HS-27A (cell line): Measurements from ENCODE around the gene MS4A6E.
"Not testable (repeated sequence)": the region's sequence is repeated elsewhere in the genome, so short reads cannot be mapped to it uniquely, and the experiment has no call there.

ENCODE experiments used
- DNase-seq: peaks from one replicate; pipeline ENCODE4 v3.0.0-alpha.2; 2012; ENCODE audit warnings: low read depth, missing footprints

MS4A6E gene

DNA sequence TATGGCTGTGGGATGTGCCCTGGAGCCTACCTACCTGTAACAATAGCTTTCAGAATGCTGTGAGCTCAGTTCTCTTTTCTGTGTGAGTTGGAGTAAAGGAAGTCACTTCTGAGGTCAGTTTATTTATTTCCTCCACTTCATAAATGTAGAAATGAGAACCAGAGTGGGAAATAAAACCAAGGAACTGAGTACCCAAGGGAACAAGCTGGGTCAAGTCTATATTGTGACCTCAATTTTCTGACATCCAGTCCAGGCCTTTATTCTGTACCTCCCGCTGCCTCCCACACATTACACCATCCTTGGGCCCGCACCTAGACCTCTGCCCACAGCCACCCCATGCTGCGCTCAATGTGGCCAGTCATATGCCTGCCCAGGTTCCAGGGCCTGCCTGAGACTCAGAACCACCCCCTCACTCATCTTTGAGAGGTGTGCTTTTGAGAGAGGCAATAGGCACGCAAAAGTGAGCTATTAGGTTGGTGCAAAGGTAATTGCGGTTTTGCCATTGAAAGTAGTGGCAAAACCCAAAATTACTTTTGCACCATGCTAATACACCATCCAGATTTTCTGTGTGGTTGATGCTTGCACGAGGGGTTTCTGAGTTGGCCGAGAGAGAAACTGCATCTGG is 9.8 kb downstream of the MS4A6E start:
- DNase-seq = no peak

- no peak for DNase-seq
Measured at GRCh38 chr11:60338053-60338452, 11.0 kb downstream of the MS4A6E start.

DNA sequence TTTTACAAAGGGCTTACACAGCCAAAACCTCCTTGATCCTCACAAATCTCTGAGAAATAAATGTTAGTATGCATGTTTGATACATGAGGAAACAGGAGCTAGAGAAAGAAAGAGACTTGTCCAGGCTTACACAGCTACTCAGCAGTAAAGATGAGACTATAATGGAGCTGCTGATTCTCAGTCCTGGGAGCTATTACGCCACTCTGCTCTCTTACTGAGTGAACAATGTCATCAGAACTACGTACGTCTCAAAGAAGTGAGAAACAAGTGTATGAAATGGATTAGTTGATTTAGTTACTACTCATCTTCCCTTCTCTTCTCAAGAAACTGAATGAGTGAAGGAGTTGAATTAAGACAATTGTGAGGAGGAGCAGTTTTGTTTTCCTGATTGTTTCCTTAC is 12.3 kb downstream of the MS4A6E start:
- DNase-seq = no peak

GRCh38 chr11:60343094-60343704 is 16.1 kb downstream of the MS4A6E start:
- DNase-seq = no peak

GRCh38 chr11:60344146-60344545 is 17.1 kb downstream of the MS4A6E start:
- no peak for DNase-seq

DNA sequence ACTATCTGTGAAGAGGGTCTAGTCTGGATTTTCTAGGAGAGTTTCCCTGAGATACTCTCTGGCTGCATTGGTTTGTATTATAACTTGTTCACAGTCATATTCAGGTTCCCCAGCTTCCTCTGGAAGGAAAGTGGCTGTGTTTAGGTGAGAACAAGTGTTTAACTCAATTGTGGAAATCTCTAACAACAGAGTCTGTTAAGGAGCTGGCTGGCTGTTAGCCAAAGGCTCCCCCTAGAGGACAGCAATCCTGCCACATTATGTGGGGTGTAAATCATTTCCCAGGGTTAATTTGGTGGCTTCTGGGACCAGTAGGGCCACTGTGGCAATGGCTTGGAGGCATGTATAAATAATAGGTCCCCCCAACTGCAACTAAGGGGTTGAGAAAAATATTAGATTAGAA is 18.4 kb downstream of the MS4A6E start:
- no peak for DNase-seq

DNA sequence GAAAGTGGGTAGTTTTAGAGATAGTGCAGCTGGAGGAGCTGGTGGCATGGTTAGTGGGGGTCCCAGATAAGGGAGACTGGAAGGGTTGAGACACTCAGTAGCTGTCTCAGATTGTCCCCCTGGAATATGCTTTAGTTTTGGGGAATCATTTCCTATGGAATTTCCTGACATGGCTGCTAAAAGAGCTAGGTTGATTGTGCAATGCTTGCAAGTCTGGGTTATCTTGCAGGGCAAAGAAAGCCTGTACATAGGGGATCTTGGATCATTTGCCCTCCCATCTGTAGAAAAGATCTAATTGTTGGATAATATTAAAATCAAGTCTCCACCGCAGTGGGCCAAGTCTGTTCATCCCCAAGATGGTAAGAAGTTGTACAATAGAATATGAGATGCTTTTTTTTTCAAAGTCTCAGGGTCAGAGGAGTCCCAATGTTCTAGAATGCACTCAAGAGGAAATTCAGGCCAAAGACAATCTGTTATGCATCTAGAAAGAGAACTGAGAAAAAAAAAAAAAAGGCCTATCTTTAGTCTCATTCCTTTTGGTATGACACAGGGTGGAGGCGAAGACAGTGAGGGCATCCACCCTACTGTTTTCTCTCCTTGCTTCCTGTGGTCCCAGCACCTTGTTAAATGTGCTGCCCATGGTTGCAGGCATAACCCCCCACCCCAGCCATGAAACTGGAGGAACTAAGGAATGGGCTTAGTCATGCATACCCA is 20.2 kb downstream of the MS4A6E start:
- no peak for DNase-seq

DNA sequence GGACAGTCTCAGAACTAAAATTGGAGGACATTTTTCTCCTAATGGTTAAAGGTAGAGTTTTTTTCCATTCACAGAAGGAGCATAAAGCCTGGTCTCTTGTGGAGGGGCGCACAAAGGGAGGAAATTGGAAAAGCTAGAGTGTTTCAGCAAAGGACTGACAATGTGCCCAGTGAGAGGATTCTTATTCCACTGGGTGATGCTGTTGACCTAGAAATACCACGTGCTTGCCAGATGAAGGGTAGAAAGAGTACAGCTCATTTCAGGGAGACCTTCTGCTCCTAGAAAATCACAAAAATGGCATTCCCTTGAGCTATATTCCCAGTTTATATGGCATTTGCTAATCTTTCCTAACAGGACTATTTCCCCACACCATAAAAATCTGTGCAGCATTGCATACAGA is 21.1 kb downstream of the MS4A6E start:
- DNase-seq = no peak

DNA sequence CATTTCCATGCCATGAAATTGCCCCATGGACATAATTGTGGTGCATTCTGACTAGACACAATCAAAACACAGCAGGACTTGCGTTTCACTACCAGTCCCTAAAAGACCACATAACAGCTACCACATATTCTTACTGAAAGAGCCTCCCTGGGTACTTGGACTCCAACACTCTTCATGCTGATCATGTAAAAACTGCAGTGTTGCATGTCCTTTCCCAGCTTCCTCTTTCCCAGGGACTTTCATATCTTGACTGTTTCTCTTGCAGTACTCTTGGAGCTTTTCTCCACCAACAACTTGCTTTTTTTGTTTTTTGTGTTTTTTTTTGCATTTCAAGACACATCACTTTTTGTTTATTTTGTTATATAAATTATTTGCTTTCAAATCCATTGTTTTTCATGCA is 22.9 kb downstream of the MS4A6E start:
- DNase-seq = no peak

DNA sequence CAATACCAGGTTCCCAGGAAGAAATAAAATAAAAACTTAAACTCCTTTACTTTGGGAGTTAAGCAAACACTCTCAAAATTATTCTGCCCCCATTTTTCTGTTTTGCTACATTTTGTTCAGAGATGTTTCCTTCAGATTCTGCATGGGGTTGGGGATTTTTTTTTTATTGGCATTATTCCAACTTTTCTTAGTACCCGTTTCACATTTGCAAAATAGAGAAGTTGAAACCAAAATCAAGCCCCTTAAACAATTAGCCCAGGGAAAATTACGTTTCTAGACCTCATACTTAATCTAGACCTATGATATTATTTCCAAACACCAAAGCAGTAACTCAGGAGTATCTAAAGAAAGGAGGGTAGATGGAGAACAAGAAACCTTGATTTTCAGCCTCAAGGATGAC is 30.7 kb downstream of the MS4A6E start:
- no peak for DNase-seq

DNA sequence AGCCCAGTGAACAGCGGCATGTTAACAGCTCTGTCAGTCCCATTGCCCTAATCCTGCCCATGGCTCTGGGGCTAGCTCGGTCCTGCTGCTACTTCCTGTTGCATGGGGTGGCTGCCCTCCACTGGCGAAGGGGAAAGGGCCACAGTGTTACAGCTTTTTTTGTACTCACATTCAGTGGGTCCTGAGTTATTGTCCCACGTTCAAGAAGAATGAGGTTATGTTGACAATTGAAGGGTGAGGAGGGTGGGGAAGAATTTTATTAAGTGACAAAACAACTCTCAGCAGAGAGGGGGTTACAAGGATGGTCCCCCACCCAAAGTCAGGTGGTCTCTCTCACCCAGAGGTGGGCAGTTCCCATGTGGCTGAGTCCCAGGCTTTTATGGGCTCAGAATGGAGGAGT is 33.6 kb downstream of the MS4A6E start:
- no peak for DNase-seq

- DNase-seq = no peak
Measured at GRCh38 chr11:60362241-60362640, 35.2 kb downstream of the MS4A6E start.

DNA sequence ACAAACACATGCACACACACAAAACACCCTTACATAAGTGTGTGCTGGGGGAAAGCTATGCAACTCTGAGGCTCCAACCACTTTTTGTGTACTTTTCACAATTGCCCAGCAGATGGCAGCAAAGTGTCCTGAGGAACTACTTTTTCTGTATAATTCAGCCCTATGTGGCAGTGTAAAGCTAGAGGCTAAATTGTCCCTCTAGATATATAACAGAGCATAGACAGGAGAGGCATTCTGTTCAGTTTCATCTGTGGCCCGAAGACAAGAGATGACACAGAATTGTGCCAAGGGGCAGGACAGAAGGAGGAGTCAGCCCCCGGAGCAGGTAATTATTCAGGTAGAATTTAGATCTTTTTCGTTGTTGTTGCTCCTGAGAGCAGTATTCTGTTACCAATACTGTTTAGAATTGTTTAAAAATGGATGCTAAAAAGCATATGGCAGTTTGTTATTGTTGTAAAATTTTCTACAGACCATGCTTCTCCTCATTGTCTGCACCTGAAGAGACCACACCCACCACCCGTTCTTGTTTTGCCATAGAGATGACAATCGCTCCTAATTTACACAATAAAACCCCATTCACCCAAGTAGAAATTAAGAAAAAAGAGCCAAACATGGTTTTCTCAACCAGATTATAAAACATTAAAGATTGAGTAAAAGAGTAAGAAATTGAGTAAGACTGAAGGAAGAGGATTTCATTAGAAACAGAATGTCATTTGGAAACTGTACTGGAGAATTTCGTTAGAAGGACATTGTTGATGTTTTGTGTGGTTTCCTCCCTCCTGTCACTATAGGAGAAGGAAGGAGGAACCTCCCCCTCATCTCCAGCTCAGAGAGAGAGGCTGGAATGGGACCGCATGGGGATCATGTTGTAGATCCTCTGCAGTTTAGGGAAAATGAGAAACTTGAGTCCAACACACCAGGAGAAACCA is 36.8 kb downstream of the MS4A6E start:
- no peak for DNase-seq

DNA sequence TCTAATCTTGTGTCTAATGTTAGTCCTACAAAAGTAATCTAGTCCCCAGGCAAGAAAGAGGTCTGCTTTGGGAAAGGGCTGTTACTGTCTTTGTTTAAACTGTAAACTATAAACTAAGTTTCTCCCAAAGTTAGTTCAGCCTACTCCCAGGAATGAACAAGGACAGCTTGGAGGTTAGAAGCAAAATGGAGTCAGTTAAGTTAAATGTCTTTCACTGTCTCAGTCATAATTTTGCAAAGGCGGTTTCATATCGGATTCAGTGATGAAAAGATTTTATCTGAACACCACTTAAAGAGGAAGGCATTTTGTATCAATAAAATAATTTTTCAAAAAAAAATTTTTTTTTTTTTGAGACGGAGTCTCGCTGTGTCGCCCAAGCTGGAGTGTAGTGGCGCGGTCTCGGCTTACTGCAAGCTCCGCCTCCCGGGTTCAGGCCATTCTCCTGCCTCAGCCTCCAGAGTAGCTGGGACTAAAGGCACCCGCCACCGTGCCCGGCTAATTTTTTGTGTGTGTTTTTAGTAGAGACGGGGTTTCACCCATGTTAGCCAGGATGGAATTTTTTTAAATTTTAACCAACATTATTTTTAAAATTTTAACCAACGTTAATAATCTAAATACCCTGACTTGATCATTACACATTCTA is 39.3 kb downstream of the MS4A6E start:
- not testable (repeated sequence) for DNase-seq

DNA sequence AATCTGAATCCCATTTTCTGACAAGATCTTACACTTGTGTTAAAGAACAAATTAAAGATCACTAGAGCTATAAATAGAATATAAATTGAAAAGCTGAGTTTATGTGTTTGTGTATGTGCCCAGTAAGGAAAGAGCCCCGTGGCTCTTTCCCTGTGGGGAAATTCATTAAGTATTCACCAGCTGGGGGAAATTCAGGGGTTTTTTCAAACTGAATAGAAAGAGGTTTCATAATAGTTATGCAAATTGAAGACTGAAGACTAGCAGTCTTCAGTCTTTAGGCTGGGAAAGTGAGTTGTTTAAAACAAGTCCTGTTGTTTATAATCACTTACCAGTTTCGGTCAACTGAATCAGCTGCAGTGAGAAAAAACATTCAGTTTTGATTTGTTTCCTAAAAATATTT is 40.0 kb downstream of the MS4A6E start:
- no peak for DNase-seq

- no peak for DNase-seq
Measured at GRCh38 chr11:60367896-60368295, 40.8 kb downstream of the MS4A6E start.

- DNase-seq = no peak
Measured at GRCh38 chr11:60370252-60370810, 43.3 kb downstream of the MS4A6E start.

GRCh38 chr11:60370811-60371298 is 43.8 kb downstream of the MS4A6E start:
- no peak for DNase-seq

- DNase-seq = no peak
Measured at GRCh38 chr11:60371386-60371785, 44.3 kb downstream of the MS4A6E start.

DNA sequence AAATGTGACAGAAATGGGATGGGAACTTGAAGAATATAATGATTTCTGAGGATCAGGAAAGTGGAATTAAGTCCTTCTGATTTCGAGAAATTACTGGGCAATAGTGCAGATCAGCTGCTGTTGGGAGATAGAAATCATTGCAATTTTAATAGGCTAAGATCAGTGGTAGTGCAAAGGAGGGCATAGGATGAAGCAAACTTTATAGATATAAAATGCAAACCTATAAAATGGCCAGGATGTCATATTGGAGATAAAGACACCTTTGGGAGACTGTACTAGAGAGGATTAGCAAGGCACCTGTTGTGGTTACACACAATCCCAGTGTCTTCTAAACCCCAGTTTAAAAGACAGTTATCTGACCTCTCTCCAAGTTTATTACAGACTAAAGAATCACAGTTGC is 44.8 kb downstream of the MS4A6E start:
- no peak for DNase-seq

DNA sequence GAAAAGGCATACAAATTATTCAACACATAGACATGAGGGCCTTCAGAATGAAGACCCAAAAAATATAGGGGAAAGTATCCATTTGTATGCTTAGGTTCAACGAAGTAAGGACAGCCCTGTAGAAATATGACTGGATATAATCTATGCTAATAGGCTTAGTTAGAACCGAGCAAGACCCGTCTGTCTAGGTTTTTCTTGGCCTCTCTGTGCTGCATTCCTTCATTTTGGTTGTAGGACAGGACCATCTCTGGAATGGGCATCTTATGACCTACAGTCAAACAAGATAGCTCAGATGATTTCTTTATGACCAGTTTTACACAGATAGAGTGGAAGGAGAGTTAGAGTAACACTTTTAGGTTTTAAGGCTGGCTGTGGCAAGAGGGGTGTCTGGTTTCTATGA is 45.7 kb downstream of the MS4A6E start:
- DNase-seq = no peak

GRCh38 chr11:60375316-60375715 is 48.3 kb downstream of the MS4A6E start:
- DNase-seq = no peak
